Limb (tissue), 2 donors: Measurements from ENCODE around the gene STIM1.

Source experiments
- DNase-seq, 2 donors: peaks; one replicate each; pipeline ENCODE4 v3.0.0-alpha.2; 2016; ENCODE audit errors: extremely low spot score in 2 of 2

STIM1 gene

DNA sequence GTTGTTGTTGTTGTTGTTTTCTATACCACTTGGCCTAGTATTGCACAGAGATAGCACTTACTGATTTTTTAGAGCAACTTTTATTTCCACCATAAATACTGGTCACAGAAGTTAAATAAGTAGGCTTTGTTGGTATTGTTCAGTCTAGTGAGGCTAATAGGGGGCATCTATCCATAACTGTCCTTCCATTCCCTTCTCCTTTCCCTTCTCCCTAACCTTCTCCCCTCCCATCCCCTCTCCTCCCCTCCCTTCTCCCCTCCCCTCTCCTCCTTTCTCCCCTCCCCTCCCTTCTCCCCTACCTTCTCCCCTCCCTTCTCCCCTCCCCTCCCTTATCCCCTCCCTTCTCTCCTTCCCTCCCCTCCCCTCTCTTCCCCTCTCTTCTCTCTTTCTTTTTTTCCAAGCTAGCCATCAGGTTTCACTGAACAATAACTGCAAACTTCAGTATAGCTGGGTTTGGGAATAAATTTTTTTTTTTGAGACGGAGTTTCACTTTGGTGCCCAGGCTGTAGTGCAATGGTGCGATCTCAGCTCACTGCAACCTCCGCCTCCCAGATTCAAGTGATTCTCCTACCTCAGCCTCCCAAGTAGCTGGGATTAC is 56.5 kb downstream of the STIM1 start:
- DNase-seq = no peak

DNA sequence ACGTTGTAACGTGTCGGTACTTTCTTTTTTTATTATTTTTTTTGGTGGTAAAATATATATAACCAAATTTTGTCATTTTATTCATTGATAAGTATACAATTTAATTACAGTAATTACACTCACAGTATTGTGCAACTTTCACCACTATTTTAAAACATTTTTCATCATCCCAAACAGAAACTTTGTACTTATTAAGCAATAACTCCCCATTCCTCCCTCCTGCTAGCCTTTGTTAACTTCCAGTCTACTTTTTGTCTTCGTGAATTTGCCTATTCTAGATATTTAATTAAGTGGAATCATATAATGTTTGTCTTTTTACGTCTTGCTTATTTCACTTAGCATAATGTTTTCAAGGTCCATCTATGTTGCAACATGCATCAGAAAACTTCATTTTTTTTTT is 58.5 kb downstream of the STIM1 start:
- DNase-seq = no peak

DNA sequence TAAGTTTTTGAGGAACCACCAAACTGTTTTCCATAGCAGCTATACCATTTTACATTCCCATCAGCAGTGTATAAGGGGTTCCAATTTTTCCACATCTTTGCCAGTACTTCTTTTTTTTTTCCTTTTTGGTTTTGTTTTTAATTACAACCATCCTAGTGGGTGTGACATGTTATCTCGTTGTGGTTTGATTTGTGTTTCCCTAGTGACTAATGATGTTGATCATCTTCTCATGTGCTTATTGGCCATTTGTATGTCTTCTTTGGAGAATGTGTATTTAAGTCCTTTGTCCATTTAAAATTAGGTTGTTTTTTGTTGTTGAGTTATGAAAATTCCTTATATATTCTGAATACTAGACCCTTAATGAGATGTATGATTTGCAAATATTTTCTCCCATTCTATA is 59.3 kb downstream of the STIM1 start:
- DNase-seq = no peak

DNA sequence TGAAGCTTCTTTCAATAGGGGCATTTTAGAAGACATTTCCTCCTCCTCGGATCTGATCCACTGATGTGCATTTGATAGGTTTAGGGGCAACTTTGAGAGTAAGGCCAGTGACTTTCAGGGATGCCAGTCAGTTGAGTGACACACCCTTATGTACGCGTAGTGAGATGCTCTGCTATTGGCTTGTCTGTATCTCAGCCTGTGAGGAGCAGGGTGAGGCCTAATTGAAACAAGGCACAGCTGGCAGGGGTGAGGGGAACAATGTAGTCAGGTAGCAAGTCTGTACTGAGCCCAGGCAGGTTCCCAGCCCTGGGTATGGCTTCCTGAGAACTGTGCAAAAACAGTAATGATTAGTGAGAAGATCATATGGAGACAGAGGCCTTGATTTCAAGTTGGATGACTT is 61.5 kb downstream of the STIM1 start:
- DNase-seq = no peak

DNA sequence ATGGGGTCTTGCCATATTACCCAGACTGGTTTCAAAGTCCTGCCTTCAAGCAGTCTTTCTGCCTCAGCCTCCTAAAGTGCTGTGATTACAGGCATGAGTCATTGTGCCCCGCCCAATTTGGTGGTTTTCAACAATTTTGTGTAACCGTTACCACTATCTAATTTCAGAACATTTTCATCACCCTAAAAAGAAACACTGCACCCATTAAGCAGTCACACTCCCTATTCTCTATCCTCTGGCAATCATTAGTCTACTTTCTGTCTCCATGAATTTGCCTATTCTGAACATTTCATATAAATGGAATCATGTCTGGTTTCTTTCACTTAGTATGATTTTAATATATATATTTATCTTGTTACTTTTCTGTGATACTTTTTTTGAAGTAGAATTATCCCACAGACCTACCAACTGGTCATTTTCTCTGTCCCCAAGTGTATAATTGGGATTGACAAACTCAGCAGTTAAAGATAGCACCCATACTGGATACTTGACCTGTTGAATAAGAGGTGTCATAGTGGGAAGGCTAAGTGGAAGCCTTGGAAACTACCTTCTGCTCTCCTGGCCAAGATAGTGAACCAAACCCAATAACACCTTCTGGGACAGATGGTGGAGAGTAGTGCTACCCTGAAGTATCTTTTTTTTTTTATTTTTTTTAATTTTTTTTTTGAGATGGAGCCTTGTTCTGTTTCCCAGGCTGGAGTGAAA is 64.8 kb downstream of the STIM1 start:
- DNase-seq = no peak

DNA sequence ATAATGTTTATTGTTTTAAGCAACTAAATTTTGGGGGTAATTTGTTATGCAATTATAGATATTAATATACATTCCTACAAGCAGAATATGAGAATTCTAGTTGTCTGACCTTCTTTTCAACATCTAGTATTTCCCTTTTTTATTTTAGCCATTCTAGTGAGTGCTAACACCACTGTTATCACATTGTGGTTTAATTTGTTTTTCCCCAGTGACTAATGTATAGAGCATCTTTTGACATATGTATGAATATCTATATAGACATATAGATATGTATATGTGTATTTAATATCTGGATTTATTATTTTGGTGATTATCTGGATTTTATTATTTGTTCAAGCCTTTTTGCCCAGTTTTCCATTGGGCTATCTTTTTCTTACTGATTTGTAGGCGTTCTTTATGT is 66.6 kb downstream of the STIM1 start:
- no peak for DNase-seq

DNA sequence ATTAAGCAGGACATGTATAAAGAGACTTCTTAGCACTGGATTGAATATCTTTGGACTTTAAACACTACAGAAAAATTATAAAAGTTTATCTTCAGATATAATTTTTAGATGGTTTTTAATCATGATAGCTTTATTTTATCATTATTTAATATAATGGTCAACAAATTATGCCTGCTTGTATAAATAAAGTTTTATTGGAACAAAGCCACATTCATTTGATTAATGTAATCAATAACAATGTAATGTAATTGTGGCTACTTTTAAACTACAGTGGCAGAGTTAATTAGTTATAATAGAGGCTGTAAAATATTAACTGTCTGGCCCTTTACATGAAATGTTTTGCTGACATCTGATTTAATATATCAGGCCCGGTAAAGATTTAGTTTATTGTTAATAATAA is 70.0 kb downstream of the STIM1 start:
- no peak for DNase-seq

DNA sequence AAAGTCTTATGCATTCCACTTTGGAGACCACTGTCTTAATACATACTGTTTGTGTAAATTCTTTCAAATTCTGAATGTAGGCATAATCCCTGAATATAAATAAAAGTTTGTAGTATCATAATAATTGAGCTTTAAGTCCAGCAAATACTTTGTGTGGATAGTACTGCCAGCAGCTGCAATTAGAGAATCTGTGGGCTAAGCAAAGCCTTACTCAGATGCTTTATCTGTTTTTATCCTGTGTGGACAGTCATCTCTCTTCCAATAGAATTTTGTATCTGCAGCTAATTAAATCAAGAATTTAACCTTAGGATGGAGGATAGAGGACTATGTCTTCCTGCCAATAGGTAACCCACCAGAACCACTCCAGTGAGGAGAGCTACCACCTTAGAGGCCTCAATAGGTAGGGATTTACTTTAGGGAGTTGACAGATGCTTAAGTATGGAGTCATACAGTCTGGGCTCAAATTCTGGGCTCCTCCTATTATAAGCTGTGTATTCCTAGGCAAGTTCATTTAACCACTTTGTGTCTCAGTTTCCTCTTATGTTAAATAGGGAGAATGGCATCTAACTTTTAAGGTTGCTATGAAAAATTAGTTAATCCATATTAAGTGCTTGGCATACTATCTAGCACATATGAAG is 71.1 kb downstream of the STIM1 start:
- no peak for DNase-seq

DNA sequence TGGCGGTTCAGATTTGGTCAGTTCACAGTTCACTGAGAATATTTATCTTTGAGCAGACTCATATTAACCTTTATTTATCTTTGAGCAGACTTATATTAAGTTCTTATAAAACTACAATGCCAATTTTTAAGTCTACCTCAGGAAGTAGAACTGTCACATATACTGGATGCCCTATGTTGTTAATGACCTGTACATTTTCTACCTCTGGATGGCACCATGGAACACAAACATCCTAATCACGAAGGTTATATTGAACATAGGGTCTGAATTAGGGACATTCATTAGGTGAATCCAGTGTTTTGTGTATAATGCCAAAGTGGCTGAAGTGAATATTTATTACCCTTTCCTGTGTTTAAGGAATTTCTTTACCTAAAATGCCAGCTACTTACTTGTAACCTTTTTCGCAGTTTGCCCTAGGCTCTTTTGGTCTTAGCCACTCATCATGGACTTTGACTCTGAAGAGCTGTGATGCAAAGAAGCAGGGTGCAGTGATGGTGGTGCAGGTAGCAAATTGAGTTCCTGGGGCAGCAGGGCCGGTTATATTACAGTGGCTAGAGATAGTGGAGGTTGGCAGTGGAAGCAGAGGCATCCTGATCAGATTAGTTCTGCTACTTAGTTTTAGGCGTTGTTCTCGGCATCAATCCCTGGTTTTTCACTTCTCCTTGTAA is 71.8 kb downstream of the STIM1 start:
- no peak for DNase-seq

DNA sequence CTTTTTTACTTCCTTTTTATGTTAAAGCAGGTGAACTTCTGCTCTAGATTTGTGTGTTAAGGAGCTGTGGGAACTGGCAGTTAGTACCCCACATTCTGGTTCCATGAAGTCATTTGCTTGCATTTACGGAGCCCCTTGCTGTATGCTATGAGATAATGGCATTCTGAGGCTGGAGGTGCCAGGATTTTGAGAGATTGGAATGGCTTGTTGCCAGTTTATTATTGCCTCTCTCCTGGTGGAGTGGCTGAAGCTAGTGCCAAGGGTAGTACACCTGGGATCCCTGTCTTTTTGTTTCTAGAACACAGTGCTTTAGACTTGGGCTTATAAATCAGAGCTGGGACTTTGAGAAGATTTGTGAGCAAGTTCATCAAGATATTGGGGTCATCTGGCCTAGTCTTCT is 73.8 kb downstream of the STIM1 start:
- no peak for DNase-seq

DNA sequence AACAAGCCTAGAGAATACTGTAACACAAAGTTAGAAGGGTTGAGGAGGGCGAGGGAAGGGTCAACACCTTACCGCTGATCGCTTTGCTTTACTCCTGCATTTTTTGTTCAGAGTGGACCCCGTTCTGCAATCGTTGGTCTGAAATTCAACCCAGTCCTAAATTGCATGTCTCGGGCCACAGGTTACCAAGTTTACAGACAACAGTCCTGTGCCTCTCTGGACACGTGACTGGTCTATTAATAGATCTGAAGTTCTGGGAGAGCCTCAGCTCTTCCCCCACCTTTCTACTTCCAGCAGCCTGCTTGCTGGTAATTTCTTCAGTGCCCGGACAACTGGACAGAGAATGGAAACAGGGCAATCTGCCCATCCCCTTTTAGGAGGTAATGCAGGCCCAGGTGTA is 74.2 kb downstream of the STIM1 start:
- peak in 1 of 2 donors; percentile 17 for DNase-seq

DNA sequence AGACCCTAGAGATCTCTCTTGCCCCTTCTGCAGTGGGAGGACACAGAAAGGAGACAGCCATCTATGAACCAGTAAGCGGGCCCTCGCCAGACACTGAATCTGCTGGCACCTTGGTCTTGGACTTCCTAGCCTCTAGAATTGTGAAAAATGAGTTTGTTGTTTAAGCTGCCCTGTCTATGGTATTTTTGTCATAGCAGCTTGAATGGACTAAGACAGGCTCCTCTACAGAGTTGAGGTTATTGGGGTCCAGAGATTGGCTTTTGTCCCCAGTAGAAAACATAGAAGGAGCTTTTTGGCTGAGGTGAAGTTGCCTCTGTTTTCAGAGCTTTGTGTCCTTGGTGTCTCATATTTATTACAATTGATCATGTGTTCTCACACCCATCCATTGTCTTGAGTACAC is 77.2 kb downstream of the STIM1 start:
- DNase-seq = no peak

DNA sequence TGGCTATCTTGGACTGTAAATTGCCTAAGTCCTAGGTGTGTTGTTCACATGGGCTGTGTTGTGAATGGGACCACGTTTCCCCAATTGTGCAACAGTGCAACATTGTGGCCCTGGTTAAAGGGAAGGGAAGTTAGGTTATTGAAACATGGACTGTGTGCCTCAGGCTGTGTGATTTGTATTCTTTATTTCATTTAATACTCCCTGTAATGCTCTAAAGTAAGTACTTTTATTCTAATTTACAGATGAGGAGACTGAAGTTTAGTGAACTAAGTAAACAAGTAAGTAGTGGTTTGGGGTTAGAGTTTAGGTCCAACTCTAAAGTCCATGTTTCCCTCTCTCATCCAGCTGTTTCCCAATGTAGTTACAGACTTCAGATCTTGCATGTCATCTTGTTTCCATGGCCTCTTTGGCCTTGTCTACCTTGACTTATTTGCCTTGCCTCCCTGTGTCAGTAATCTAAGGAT is 77.7 kb downstream of the STIM1 start:
- DNase-seq = no peak

DNA sequence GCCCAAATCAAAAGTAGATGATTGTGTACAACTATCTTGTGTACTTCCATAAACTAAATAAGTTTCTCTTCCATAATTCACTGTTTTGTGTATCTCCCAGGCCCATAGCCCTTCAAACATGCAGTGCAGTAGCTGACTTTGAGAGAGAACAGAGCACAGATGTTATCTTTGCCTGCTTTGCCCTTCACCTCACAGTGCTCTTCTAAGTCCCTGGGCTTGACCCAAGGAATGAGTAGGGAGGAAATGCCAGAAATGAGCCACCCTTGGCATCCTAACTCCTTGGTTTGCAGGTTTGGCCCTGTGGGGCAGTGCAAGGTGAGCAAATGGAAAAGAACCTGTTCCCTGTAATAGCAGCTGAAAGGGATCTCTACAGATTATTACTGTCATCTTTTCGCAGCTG is 79.2 kb downstream of the STIM1 start:
- DNase-seq = no peak

DNA sequence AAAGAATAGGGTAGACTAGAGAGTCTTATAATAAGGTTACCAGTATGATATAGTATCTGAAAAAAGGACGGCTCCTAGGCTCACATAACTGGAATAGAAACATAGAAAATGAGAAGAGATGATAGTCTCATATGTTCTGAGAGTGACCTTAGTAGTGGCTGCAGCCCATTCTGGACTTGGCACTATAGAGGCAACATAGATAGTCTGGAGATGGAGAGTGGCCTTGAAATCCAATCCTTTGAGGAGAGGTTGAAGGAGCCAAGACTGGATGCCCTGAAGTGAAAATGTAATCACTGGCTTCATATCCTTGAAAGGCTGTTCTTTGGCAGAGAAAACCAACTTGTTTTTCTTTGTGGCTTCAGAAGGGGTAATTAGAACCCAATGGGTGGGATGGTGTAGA is 81.1 kb downstream of the STIM1 start:
- DNase-seq = no peak

DNA sequence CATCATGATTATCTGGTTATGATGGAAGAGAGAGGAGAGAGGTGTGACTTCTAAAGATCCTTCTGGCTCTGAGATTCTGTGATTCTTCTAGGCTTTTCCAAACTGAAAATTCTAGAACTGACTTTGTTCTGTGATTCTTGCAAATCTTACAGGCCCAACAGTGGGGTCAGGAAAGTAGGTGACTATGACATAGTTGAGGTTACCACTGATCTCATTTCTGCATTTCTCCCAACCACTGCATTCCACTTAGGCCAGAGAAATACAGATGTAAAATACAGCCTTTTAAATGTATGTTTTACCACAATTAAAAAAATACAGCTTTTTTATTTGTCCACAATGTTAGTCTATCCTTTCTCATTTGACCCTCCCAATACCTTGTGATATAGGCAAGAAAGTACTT is 83.7 kb downstream of the STIM1 start:
- no peak for DNase-seq

DNA sequence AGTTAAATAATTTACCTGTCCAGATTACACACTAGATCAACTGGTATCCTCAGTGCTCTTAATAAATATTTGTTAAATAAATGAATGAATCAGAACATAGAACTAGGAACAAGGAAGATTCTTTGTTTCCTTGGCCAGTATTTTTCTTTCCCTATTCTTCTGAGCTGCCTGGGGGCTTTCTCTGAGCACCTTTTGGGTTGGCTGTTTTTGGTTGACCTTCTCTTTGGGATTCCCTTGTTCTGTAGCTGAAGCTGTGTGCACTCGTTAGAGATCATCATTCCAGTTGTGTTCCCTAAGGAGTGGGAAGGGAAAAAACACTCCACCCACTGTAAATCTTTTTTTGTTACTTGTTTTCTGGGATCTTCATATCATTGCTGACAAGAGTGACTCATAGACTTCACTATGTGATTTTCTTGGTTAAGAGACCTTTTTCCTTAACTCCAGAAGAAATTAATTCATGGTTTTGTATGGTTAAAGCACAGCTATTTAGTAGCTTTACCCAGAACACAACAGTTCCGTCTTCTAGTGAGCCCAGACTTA is 84.3 kb downstream of the STIM1 start:
- DNase-seq = no peak

DNA sequence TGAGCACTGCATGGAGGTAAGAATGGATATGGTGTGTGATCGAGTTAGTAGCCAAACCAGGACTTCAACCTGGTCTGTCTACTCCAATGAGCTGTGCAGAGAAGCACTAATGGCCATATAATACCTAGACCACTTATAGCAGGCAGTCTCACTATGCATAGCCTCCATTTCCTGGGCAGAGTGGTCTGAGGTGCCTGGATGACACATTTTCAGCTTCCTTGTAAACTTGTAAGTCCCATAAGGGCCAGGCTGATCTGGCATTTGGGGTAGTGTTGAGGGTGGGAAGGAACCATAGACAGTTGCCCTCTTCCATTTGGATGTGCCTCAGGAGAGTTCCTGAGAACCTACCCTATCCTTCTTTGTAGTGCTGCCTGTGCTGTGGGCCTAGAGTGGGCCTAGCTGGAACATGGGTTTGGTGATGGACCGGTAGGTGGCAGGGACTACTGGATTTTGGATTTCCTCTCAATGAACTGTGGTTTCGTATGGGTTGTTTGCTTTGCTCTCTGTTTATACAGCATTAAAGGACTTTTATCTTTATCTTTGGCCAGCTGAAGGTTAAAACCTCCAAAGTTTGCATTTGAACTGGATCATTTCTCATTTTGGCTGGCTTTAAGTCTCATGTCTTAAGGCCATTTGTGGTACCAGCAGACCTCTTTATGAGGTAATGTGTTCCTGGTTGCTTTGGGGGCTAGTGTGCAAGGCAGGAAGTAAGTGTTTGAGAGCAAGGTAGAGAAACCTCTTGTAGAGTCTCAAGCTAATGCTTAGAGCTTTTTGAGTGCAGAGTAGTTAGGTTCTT is 86.9 kb downstream of the STIM1 start:
- DNase-seq = no peak

DNA sequence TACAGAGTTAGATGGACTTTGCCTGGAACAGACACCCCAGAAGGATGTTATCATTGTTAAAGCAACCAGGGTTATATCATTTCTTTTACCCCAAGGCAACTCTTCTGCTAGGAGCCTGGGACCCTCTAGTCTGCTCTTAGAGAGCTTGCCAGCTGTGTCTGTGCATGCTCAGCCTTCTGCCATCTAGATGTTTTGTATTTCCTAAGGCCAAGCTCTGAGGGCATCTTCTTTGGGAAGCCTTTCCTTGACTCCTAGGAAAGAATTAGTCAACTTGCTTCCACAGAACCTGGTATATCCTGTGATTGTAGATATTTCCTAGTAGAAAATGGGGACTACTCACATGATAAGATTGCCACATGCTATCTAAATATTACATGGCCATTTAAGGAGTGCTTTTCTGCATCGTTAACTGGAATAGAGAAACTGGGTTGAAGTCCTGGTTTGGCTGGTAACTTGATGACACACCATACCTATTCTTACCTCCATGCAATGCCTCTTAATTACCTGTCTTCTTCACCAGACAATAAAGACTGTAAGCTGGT is 87.6 kb downstream of the STIM1 start:
- no peak for DNase-seq

DNA sequence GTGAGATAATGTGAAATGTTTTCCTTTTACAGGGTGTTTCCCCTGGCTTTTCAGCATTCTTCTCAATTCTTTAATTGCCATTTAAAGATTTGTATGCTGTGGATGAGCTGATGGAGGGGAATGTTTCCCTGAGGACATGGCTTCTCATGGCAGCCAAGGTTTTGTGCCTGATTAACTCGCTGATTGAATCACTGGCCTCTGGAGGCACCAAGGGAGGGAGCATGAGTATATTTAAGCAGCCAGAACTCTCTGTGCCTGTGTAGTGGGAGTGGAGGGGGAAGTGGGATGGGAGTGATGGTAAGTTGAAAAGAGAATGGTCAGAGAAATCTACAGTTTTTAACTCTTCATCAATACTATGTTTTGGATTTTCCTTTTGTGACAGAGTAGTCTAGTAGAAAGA is 88.7 kb downstream of the STIM1 start:
- DNase-seq = no peak

DNA sequence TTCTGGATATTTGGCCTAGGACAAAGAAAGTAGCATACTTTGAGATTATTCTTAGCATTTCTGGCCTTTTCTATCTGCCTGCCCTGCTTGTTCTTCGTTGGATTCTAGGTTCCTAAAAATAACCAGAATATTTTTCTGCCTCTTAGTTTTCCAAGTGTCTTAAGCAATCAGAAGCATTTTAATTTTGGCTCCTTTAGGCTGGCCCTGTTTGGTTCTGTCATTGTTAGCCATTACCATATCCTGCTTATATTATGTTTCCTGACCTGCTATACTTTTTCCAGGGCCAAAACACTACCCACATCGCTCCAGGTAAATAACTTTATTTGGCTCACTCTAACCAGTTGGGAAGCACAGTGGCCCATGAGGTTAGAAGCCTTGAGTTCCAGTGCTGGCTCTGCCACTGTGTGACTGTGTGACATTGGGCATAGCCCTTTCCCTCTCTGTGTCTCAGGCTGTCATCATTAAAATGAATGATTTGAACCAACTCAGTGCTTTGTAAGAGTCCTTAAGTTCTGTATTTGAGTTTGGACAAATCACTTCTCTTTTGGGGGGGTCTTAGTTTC is 91.1 kb downstream of the STIM1 start:
- DNase-seq = no peak
